H9 (cell line): ENCODE measurements around the gene ATF6. TPM values are rescaled to one million over a fixed set of nuclear protein-coding genes. Genes with fewer than 3 reads are reported as not detected.

Experiments
- DNase-seq: peaks from one replicate; pipeline ENCODE4 v3.0.0-alpha.2; 2017
- H2AFZ ChIP-seq: one replicate; pipeline ENCODE4 v1.6.1; 2013; ENCODE audit warnings: mild to moderate bottlenecking, low read length, control low read depth, moderate library complexity
- H2AK5ac ChIP-seq: 2 replicates; pipeline ENCODE4 v1.6.1; 2013; ENCODE audit warnings: low read length, control low read depth, mixed read lengths; ENCODE audit not compliant: insufficient read length
- H2BK120ac ChIP-seq: one replicate; pipeline ENCODE4 v1.6.1; 2013; ENCODE audit warnings: low read depth, mild to moderate bottlenecking, low read length, control low read depth, inconsistent platforms; ENCODE audit not compliant: poor library complexity, severe bottlenecking
- H2BK12ac ChIP-seq: 2 replicates; pipeline ENCODE4 v1.6.1; 2013; ENCODE audit warnings: low read length, control low read depth, mixed read lengths, low read depth; ENCODE audit not compliant: insufficient read length
- H2BK15ac ChIP-seq: 2 replicates; pipeline ENCODE4 v1.6.1; 2013; ENCODE audit warnings: low read depth, low read length, control low read depth
- H2BK20ac ChIP-seq: one replicate; pipeline ENCODE4 v1.6.1; 2013; ENCODE audit warnings: low read depth, mild to moderate bottlenecking, low read length, control low read depth, inconsistent platforms; ENCODE audit not compliant: poor library complexity, severe bottlenecking
- H2BK5ac ChIP-seq: 2 replicates; pipeline ENCODE4 v1.6.1; 2013; ENCODE audit warnings: low read length, control low read depth, mixed read lengths; ENCODE audit not compliant: insufficient read length
- H3K14ac ChIP-seq: 2 replicates; pipeline ENCODE4 v1.6.1; 2013; ENCODE audit warnings: low read length, control low read depth; ENCODE audit not compliant: insufficient read depth
- H3K18ac ChIP-seq: 2 replicates; pipeline ENCODE4 v1.6.1; 2013; ENCODE audit warnings: low read depth, mild to moderate bottlenecking, mixed read lengths, low read length, control low read depth; ENCODE audit not compliant: insufficient read length
- H3K23ac ChIP-seq: 2 replicates; pipeline ENCODE4 v1.6.1; 2013; ENCODE audit warnings: low read length, control low read depth, mixed read lengths, low read depth; ENCODE audit not compliant: insufficient read length
- H3K23me2 ChIP-seq: 2 replicates; pipeline ENCODE4 v1.6.1; 2013; ENCODE audit warnings: low read depth, mild to moderate bottlenecking, mixed read lengths, low read length, control low read depth; ENCODE audit not compliant: insufficient read length, poor library complexity, severe bottlenecking
- H3K27ac ChIP-seq: 2 replicates; pipeline ENCODE4 v1.5.1; 2013; ENCODE audit warnings: low read length, control low read depth, mixed read lengths, low read depth; ENCODE audit not compliant: insufficient read length
- H3K27me3 ChIP-seq: 2 replicates; pipeline ENCODE4 v1.6.1; 2013; ENCODE audit warnings: low read length, control low read depth, inconsistent platforms; ENCODE audit not compliant: insufficient read depth
- H3K4ac ChIP-seq: 2 replicates; pipeline ENCODE4 v1.6.1; 2013; ENCODE audit warnings: low read depth, mild to moderate bottlenecking, control low read depth, inconsistent platforms, low read length, moderate library complexity
- H3K4me1 ChIP-seq: 2 replicates; pipeline ENCODE4 v1.6.1; 2013; ENCODE audit warnings: low read length, control low read depth, inconsistent platforms; ENCODE audit not compliant: insufficient read depth
- H3K4me2 ChIP-seq: 2 replicates; pipeline ENCODE4 v1.6.1; 2013; ENCODE audit warnings: low read length, control low read depth, mixed read lengths; ENCODE audit not compliant: insufficient read length, insufficient read depth
- H3K56ac ChIP-seq: 2 replicates; pipeline ENCODE4 v1.6.1; 2013; ENCODE audit warnings: low read depth, mild to moderate bottlenecking, mixed read lengths, low read length, control low read depth; ENCODE audit not compliant: insufficient read length
- H3K79me1 ChIP-seq: 2 replicates; pipeline ENCODE4 v1.6.1; 2013; ENCODE audit warnings: low read depth, mild to moderate bottlenecking, moderate library complexity, low read length, control low read depth, inconsistent platforms; ENCODE audit not compliant: insufficient read depth, poor library complexity, severe bottlenecking
- H3K79me2 ChIP-seq: 2 replicates; pipeline ENCODE4 v1.6.1; 2013; ENCODE audit warnings: low read length, control low read depth, inconsistent platforms; ENCODE audit not compliant: insufficient read depth
- H3K9ac ChIP-seq: 2 replicates; pipeline ENCODE4 v1.6.1; 2013; ENCODE audit warnings: low read length, control low read depth, mixed read lengths; ENCODE audit not compliant: insufficient read length; ENCODE audit errors: extremely low read depth
- H3K9me3 ChIP-seq: one replicate; pipeline ENCODE4 v1.6.1; 2013; ENCODE audit warnings: low read depth, low read length, inconsistent platforms; ENCODE audit not compliant: control insufficient read depth
- H3T11ph ChIP-seq: one replicate; pipeline ENCODE4 v1.6.1; 2013; ENCODE audit warnings: mild to moderate bottlenecking, low read length, control low read depth, inconsistent platforms
- H4K20me1 ChIP-seq: one replicate; pipeline ENCODE4 v1.6.1; 2013; ENCODE audit not compliant: control insufficient read depth, insufficient read length, insufficient read depth
- H4K5ac ChIP-seq: 2 replicates; pipeline ENCODE4 v1.6.1; 2013; ENCODE audit warnings: low read depth, mild to moderate bottlenecking, mixed read lengths, low read length, control low read depth; ENCODE audit not compliant: insufficient read length
- H4K8ac ChIP-seq: replicated peaks from 2 replicates; pipeline ENCODE4 v1.6.1; 2013; ENCODE audit warnings: low read length, control low read depth, mixed read lengths, low read depth; ENCODE audit not compliant: insufficient read length
- H4K91ac ChIP-seq: 2 replicates; pipeline ENCODE4 v1.6.1; 2013; ENCODE audit warnings: low read depth, mild to moderate bottlenecking, moderate library complexity, mixed read lengths, low read length, control low read depth; ENCODE audit not compliant: insufficient read length
- H3K27ac Mint-ChIP-seq, 3 experiments: 2 replicates in 2 of 3; 3 replicates in 1 of 3; pipeline ENCODE4 v1.8.0; 2020 to 2021; ENCODE audit warnings: mixed read lengths in 3 of 3, mild to moderate bottlenecking in 1 of 3, moderate library complexity in 1 of 3
- H3K27me3 Mint-ChIP-seq: 2 replicates; pipeline ENCODE4 v1.8.0; 2021; ENCODE audit warnings: low read depth, mild to moderate bottlenecking, moderate library complexity, mixed read lengths
- H3K36me3 Mint-ChIP-seq, 3 experiments: 2 replicates in 2 of 3; 3 replicates in 1 of 3; pipeline ENCODE4 v1.8.0; 2020 to 2021; ENCODE audit warnings: low read depth in 3 of 3, mixed read lengths in 3 of 3; ENCODE audit not compliant: insufficient read depth in 1 of 3
- H3K4me1 Mint-ChIP-seq, 2 experiments: 2 replicates each; pipeline ENCODE4 v1.8.0; 2020; ENCODE audit warnings: mixed read lengths in 2 of 2
- H3K4me3 Mint-ChIP-seq, 2 experiments: 2 replicates in 1 of 2; 3 replicates in 1 of 2; pipeline ENCODE4 v1.8.0; 2020 to 2021; ENCODE audit warnings: mild to moderate bottlenecking in 2 of 2, mixed read lengths in 2 of 2, moderate library complexity in 1 of 2
- H3K9me3 Mint-ChIP-seq, 2 experiments: 2 replicates in 1 of 2; 3 replicates in 1 of 2; pipeline ENCODE4 v1.8.0; 2020; ENCODE audit warnings: mild to moderate bottlenecking in 2 of 2, mixed read lengths in 2 of 2, moderate library complexity in 1 of 2
- WGBS: extraction: QIAGEN DNeasy Blood & Tissue Kit; methylation state at CpG from one replicate; pipeline ENCODE4 v1.1.7; 2013; ENCODE audit warnings: missing lambda C conversion rate, low lambda C conversion rate, mixed read lengths; ENCODE audit not compliant: insufficient read length; ENCODE audit errors: extremely low coverage; 5-methylcytosine and 5-hydroxymethylcytosine counted together
- total RNA-seq: library from RNA; stranded (reverse); gene quantifications from 2 replicates; pipeline ENCODE4 v1.2.1, GENCODE V29; 2021
- TF ChIP-seq, protein P1 (sequence below): fragments of 200-600 bp; sonication (generic); conservative IDR thresholded peaks from 3 replicates; pipeline ENCODE4 v1.8.0; 2021; ENCODE audit warnings: antibody characterized with exemption, mild to moderate bottlenecking

Gene ATF6
- total RNA-seq, 1 experiment from 2014 or later = 11.2 TPM

DNA sequence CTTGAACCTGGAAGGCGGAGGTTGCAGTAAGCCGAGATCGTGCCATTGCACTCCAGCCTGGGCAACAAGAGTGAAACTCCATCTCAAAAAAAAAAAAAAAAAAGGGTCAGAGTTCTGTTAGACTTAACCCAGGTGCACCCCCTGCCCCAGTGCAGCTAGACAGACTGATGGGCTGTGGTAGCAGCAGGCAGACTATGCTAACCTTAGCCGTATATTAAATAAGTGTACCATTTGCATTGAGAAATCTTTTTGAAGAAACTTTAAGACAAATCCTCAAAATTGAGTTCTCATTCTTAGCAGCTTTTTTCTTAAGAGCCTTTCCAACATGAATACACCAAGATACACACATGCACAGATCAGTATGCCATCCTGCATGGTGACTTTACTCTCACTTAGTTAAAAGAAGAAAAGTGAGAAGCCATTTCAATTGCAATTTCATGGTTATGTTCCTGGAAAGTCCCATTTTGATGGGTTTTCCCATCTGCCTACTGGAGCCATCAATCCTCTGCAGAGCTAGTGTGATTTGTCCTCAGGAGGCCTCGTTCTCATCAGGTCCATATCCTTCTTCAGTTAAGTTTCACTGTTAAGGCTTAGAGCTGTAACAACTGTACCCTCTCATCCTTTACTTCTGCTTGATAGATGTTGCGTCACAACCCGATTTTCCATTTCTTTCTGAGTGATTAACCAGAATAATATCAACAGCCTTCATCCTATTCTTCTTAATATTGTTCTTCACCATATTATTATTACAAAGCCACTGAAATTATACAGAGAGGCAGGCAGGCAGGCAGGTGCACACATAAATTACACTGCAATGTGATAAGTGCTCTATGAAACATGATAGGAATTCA lies 37.5 kb upstream of the ATF6 start:
- Histone ChIP-seq H4K8ac (no peak overlapping the region), H3K56ac (no peak overlapping the region), H2BK5ac (no peak overlapping the region), H4K91ac (no peak overlapping the region), H3K23me2 (peaks cover 9% of the 10 kb centered on the region), H2AFZ (no peak overlapping the region), H3K27me3 (peaks cover 14% of the 10 kb centered on the region; the same call in 1 of the 2 replicates), H2BK20ac (no peak overlapping the region), H3K14ac (no peak overlapping the region), H3K4me2 (no peak overlapping the region), H3K9ac (no peak overlapping the region), H3K23ac (no peak overlapping the region), H4K5ac (no peak overlapping the region), H4K20me1 (no peaks in the 10 kb centered on the region), H3K79me2 (no peaks in the 10 kb centered on the region), H3T11ph (no peak overlapping the region), H3K9me3 (no peaks in the 10 kb centered on the region), H3K79me1 (no peaks in the 10 kb centered on the region), H3K18ac (no peak overlapping the region), H2AK5ac (no peak overlapping the region), H3K4me1 (no peaks in the 10 kb centered on the region; the same call in 1 of the 2 replicates), H2BK120ac (no peak overlapping the region), H2BK12ac (no peak overlapping the region), H3K4ac (no peak overlapping the region), H3K27ac (no peak overlapping the region), H2BK15ac (no peak overlapping the region)
- H3K9me3 Mint-ChIP-seq = no peaks in the 10 kb centered on the region
- H3K27me3 Mint-ChIP-seq = peaks cover 55% of the 10 kb centered on the region
- TF ChIP-seq, protein P1, sequence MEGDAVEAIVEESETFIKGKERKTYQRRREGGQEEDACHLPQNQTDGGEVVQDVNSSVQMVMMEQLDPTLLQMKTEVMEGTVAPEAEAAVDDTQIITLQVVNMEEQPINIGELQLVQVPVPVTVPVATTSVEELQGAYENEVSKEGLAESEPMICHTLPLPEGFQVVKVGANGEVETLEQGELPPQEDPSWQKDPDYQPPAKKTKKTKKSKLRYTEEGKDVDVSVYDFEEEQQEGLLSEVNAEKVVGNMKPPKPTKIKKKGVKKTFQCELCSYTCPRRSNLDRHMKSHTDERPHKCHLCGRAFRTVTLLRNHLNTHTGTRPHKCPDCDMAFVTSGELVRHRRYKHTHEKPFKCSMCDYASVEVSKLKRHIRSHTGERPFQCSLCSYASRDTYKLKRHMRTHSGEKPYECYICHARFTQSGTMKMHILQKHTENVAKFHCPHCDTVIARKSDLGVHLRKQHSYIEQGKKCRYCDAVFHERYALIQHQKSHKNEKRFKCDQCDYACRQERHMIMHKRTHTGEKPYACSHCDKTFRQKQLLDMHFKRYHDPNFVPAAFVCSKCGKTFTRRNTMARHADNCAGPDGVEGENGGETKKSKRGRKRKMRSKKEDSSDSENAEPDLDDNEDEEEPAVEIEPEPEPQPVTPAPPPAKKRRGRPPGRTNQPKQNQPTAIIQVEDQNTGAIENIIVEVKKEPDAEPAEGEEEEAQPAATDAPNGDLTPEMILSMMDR = no peak
- peaks cover 0 to 2% (median 0%) of the 10 kb centered on the region in 3 experiments; a peak in 2 of 7 replicates for H3K36me3 Mint-ChIP-seq
- no peak overlapping the region for H3K27ac Mint-ChIP-seq
- H3K4me1 Mint-ChIP-seq = peaks cover 15 to 30% of the 10 kb centered on the region in 2 experiments
- no CpG with 5 or more reads among the region's 7 CpGs for WGBS
- peak overlapping the region; percentile 78 to 92 for H3K4me3 Mint-ChIP-seq
- DNase-seq = no peak
